Middle frontal gyrus (tissue), 1 donor: Measurements from ENCODE around the gene AURKB.
"Not testable (repeated sequence)": the region's sequence is repeated elsewhere in the genome, so short reads cannot be mapped to it uniquely, and the experiment has no call there.

ENCODE experiments used
- DNase-seq: peaks from one replicate; pipeline ENCODE4 v3.0.0-alpha.2; 2015; ENCODE audit warnings: low spot score; ENCODE audit errors: extremely low spot score

Gene AURKB

DNA sequence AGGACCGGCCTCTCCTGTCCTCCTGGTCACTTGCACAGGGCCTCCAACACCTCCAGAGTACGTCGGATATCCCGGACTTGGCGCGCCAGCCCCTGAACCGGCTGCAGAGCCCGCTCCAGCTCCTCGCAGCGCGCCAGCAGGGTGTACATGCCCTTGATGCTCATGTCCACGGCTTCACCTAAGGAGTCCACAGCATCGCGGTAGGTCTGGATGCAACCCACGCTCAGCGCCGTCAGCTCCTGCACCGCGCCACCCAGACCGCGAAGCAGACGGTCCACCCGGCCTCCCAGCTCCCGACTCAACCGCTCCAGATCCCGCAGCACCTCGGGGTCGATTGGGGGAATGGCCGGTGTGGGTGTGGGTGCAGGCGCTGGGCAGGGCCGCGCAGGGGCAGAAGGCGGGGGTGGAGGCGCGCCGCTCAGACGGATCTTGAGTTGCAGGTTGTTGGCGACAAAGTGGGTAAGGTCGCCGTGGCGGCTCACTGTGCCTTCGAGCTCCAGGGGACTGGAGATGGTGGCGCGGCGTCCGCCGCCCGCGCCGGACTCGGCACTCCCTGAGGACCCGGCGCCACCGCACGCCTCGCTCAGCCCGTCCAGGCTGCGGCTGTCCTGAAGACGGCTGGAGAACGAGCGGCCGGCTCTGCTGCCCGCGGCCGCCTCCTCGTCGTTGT is 21.2 kb downstream of the AURKB start:
- DNase-seq: no peak

GRCh38 chr17:8188263-8188839 is 22.0 kb downstream of the AURKB start:
- DNase-seq: no peak

DNA sequence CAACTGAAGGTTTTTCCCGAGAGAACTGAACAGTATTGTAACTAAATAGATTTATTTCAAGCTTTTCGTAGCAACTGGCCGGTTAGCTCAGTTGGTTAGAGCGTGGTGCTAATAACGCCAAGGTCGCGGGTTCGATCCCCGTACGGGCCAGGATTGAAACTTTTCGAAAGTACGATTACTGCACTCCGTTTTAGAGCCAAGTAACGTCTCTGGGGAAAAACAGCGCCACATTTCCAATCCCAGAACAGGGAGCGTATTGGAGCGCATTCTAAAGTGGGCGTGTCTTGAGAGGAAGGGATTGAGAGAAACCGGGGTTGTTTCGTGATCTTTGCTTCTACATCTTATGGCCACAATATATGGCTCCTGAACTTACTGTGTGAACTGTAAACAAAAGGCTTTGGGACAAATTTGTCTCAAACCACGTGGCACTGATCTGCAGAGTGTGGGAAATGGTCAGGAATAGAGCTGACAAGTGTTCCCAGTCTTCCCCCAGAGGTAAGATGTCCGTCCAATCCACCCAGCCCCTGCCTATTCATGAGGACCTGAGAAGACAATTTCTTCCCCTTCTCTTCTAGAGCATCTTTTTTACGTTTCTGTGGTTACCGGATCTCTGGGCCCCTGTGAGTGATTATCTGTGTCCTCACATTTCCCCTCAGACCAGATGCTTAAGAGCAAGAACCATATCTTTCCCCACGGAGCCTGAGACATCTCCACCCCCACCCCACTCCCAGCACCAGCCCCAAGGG is 22.7 kb downstream of the AURKB start:
- peak; percentile 94 for DNase-seq

DNA sequence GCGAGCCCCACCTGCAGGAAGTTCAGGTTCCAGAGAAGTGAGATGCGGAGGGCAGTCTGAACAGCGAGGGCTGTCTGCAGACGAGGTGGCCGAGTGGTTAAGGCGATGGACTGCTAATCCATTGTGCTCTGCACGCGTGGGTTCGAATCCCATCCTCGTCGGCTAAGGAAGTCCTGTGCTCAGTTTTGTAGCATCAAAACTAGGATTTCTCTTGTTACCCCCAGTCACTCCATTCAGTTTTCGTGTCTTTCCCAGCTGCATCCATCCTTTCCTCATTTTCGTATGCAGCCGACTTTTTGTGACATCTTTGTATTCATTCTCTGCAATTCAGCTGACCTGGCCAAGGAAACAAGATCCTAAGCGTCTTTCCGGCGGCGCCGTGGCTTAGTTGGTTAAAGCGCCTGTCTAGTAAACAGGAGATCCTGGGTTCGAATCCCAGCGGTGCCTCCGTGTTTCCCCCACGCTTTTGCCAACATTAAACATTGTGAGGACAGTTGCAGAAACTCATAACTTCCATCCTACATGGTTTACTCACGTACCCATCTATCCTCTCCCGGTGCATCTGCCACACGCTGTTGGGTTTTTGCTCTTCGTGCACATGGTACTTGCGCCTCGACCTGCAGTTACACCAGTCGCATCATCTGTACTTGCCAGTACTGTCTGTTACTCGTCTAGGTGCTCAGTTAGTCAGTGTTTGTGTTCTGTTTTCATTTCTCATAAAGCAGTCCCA is 23.4 kb downstream of the AURKB start:
- DNase-seq: peak; percentile 76

- DNase-seq: no peak
Observed at GRCh38 chr17:8186446-8186786, 24.0 kb downstream of the AURKB start.

DNA sequence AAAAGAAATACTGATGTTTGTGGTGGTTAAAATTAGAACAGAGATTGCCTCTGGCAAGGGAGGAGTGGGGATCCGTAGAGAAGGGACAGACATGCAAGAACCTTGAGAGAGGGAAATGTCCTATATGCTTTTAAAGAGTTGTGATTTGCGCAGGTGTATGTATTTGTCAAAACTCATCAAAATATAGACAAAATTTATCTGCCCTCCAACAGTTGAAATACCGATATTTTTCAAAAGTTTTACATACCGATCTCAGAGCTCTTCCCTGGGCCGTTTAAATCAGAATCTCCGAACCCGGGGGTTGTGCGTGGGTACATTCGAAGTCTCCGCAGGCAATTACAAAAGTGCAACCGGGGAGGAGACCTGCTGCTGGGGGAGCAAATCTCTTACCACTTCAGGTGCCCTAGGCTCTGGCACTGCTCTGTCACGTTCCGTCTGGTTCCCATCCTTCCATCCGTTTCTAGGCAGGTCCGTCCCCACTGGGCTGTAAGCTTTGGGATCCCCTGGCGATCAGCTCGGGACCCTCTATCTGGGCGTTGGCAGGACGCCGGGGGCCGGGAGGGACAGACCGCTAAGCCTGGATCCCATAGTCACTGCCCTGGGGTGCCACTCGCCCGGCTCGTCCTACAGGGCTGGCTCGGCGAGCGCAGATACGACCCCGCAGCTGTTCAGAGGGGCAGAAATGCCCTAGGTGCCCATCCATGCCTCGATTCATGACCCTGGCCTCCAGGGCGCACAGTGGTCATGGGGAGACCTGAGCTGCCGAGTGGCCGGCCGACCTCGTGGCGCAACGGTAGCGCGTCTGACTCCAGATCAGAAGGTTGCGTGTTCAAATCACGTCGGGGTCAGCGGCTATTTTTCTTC is 24.6 kb downstream of the AURKB start:
- peak; percentile 80 for DNase-seq

GRCh38 chr17:8176998-8177731 is 33.2 kb downstream of the AURKB start:
- DNase-seq: no peak

DNA sequence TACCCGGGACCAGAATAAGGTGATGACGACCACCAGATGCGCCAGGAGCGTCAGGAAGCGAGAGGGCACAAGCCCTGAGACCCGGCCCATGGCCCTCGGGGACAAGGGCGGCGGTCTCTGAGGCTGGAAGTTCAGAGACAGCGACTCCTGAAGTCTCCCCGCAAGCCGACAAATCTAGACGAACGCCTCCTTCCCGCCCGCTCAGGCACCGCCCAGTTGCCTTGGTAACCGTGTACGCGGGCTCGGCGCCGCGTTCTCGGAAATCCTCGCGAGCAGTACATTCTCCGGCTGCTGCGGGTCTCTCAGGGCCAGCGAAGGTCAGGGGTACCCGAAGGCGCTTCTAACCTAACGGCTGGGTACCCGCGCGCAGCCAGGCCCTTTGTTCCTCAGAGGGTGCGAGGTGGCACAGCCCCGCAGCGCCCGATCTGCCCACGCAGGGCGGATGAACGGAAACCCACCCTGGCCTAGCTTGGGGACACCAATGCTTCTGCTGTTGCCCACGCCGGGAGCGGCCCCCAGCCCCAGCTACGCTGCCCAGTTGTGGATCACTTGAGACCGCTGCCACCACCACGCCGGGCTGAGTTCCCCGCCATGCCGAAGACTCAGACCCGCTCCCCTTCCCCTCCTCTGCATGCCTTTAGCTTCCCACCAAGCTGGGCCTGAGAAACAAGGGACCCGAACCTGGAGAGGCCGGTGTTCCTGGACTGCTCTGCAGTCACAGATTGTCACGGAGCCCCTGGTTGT is 34.0 kb downstream of the AURKB start, which contains the start of gene TMEM107:
TMEM107 (minus strand) TSS at position 184 of the 744 bp plus-strand sequence; CDS start at position 90, 94 bp downstream.
- DNase-seq: peak; percentile 83

GRCh38 chr17:8175795-8176196 is 34.6 kb downstream of the AURKB start:
- no peak for DNase-seq

GRCh38 chr17:8173871-8174322 is 36.5 kb downstream of the AURKB start:
- peak; percentile 86 for DNase-seq

DNA sequence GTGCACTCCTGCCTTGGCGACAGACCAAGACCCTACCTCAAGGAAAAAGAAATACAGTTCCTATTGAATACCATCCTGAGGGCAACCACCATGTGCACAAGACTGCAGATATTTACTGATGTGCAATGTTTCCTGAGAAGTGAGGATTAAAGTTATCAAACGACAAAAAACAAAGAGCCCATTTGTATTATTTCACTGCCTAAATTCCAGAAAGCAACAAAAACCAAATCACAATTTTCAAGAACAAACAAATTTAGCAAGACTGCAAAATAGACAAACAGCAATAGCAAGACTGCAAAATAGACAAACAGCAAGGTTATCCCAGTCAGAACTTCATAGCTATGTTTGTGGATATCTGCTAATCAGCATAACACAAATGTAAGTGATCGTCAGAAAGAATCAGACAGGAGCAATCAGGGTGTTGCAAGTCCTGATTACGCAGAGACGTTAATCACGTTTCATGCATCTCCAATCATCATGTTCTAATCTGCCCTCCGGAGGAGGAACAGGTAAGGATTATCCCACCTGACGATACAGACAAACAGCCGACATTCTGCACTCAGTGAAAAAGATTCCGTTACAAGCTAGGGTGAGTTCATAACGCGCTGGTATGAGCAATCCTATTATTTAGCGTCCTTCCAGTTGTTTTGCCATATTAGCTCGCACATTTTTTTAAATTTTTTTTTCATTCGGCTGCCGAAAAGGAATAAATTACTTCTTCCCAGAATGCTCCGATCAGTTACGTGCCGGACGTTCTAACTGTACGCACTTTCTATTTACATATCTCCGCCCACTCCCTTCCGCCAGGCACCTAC is 37.1 kb downstream of the AURKB start:
- peak; percentile 69 for DNase-seq

DNA sequence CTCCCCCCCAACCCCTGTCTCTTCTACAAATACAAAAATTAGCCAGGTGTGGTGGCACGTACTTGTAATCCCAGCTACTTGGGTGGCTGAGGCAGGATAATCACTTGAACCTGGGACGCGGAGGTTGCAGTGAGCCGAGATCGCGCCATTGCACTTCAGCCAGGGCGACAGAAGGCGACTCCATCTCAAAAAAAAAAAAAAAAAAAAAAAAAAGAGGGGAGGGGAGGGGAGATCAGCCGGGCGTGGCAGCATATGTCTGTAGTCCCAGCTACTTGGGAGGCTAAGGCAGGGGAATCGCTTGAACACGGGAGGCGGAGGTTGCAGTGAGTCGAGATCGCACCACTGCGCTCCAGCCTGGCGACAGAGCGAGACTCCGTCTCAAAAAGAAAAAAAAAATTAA is 40.2 kb downstream of the AURKB start:
- DNase-seq: not testable (repeated sequence)

DNA sequence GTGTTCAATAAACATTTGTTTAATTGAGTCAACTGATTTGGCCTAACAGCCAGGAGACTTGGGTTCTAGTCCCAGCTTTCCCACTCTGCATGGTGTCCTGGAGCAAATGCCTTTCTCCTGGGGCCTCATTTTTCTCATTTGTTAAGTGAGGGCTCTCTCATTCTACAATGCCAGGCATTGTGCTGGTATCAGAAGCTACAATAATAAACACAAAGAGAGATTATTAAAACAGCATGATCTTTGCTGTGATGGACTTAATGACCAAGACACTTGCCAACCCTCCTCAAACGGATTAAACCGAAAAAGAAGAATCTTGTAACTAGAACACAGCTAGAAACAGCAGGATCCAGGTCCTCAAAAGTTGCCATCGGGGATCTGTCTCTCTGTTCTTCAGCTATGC is 42.8 kb downstream of the AURKB start:
- no peak for DNase-seq

DNA sequence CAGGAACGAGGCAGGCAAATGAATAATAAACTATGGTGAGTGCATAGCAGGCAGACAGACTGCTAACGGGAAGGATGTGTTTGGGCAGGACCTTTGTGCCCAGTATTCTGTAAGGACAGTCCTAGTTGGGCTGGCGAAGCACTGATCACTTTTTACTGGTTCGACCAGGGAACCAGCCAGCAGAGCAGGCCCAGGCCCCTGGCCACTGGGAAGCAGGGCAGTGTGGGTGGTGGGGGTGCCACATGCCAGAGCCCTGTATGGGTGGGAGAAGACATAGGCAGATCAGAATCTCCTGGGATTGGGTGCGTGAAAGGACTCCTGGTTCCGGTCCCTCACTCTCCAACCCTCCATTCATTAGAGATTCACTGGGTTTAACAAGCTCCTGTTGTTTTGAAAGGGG is 43.6 kb downstream of the AURKB start:
- DNase-seq: no peak

DNA sequence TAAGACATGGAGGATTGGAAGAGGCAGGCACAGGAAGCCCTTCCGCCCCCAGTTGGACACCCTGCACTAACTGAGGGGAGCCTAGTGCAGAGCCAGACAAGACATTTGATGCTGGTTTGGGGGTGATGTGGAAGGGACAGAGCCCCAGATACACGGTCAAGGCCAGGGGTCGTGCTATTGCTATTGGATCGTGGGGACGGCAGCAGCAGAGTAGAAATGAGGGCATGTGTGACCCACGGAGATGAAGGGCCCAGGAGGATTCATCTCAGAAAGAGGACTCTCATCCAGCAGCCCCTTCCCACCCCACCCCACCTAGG is 45.6 kb downstream of the AURKB start:
- DNase-seq: no peak

GRCh38 chr17:8163978-8164814 is 46.2 kb downstream of the AURKB start:
- DNase-seq: no peak

GRCh38 chr17:8162997-8163977 is 47.1 kb downstream of the AURKB start:
- no peak for DNase-seq
